OCI-M1 (cell line): ENCODE measurements around the gene ATP6V1D.
A peak's percentile ranks its signal among the peaks of the same experiment; 100 is the strongest.
"Not testable (repeated sequence)": the region's sequence is repeated elsewhere in the genome, so short reads cannot be mapped to it uniquely, and the experiment has no call there.

Experiments used
- DNase-seq: peaks from one replicate; lab custom pipeline; 2025; lab: John Stamatoyannopoulos, UW

The ATP6V1D gene

DNA sequence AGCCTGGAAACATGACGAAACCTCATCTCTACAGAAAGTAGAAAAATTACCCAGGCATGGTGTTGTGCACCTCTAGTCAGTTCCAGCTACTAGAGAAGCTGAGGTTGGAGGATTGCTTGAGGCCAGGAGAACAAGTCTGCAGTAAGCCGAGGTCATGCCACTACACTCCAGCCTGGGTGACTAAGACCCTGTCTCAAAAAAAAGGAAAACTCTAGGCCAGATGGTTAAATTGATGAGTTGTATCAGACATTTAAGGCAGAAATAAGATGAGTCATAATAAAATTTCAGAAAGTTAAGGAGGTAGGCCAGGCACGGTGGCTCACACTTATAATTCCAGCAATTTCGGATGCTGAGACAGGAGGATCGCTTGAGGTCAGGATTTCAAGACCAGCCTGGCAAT is 11.2 kb upstream of the ATP6V1D start:
- DNase-seq = no peak

DNA sequence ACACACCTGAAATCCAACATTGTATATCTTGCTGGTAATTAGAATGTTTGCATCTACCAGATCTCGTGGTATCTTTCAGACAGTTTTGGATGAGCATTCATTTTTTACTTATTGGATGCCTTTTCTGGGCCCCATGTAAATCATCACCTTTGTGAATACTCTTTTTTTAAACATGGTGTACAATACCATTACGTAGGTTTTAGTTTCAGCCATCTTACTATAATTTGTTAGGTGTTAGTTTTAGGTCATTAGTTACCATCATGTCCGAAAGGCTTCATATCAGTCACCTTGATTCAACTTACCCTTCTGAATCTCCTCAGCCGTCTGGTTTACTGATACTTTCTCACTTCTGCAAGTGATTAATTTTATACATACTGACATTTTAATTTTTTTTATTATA is 5.9 kb upstream of the ATP6V1D start:
- DNase-seq = no peak

DNA sequence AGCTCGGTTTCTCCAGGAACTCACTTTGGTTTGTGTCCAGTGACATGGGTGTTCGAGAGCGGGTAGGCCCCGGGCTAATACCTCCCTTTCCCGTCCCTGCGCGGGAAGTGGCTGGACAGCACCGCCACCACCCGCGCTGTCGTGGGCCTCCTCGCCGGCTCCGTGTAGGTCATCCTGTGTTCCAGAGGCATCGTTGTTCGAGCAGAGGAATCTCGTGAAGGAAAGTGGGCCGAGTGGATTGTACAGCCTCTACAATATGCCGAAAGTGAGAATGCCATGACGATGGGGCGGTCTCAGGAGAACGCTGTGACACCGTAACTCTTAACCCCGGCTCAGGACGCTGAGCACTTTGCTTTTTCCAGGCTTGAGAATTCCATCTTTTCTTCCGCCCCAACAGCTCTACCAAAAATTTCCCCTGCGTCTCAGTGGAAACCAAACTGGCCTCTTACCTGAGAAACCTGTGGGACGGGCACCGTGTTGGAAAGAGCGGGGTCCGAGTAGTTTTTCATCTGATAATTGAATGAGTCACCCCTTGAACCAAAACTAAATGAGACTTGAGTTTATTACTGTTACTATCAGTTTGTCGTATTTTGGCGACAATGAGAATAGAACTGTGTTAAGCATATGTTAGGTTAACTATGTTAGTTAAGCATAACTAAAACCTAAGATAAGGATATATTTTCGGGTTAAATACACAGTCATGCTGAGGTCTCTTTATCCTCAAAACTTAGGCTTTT is 1.0 kb upstream of the ATP6V1D start:
- DNase-seq = peak; percentile 53

DNA sequence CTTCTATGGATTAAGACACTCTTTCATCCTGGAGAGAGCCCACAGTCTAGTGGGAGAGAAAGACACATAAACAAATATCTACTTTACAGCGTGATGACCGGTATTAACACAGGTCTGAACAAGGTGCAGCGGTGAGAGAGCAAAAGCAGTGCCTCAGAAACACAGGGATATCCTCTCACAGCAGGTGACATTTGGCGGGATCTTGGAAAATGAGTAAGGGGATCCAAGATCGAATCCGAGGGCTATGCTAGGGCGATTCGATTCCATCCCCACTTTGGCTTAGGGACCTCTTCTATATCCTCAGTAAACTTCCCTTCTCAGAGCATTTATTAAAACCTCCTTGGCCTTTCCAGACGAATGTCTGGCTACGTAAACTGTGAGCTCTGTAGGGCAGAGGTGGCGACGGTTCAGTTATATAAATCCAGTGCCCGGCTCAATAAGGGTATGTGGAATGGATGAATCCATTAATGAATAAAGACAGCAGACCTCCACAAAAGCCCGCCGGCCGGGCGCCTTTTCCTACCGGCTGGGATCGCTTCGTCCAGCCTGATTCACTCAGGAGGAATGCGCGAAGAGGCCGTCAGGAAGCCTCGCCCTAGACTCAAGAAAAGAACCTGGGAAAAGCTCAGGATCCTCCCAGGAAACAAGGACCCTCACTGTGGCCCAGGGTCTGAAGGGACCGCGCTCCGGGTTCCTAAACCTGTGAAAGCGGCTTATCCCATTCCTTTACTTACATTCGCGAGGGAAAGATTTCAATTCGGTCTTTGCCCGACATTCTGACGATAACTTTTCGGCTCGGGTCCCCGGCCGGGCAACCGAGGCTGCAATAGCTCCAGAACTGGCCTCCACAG is 455 bp downstream of the ATP6V1D start:
- no peak for DNase-seq

DNA sequence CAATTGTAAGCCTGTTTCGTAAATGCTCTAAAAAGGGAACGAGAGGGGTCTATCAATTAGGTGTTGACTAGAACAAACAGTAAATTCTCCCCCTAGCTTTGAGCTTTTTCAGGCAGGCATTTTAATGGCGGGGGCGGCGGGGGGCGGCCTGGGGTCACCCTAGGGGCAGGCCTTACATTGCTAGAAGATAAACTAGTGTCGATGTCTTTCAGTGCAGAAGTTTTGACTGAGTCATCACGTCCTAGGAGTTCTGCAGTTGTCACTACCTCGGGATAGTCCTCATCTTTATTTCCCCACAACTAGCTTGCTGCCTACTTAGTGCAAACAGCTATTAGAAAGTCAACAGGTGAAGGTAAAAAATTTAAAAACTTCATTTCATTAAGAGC is 1.6 kb downstream of the ATP6V1D start:
- peak; percentile 10 for DNase-seq

DNA sequence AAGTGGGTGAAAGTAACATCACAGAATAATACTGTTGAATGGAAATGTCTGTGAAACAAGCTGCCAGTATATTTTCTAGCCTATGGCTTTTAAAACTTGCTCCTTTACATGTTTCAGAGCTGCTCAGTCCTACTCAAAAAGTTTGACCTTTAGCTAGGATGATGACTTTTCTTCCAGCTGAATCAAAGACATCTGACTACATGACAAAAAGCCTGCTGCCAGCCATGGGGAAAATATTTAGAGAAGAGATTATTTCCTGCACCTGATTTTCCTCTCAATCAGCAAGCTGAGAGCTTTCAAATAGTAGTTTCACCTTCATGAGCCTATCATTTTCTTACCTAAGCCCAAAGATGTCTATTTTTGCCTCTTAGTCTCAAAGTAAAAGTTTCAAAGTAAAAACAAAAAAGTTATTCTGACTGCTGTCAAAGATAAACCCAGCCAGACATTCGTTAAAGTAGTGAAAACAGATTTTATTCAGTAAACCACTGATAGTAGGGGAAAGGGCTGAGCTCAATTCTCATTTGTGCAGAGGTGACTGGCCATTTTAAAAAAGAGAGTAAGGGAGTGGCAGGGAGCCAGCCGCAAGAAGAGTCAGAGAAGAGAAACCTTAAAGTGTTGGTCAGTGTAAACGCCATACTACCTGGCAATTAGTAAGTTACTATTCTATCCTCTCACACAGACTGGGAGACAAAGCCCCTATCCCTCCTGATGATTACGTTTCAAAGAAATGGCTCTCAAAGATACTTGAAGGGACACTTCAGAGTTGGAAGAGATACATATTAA is 2.2 kb downstream of the ATP6V1D start:
- DNase-seq = peak; percentile 10

DNA sequence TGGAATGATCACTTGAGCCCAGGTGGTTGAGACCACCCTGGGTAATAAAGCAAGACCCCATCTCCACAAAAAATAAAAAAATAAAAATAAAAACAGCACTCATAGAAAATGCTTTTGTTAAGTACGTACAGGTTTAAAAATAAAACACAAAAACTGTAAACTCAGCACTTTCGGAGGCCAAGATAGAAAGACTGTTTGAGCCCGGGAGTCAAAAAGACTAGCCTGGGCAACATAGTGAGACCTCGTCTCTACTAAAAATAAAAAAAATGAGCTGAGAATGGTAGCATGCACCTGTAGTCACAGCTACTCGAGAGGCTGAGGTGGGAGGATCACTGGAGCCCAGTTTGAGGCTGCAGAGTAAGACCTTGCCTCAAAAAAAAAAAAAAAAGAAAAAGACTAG is 7.5 kb downstream of the ATP6V1D start:
- no peak for DNase-seq

DNA sequence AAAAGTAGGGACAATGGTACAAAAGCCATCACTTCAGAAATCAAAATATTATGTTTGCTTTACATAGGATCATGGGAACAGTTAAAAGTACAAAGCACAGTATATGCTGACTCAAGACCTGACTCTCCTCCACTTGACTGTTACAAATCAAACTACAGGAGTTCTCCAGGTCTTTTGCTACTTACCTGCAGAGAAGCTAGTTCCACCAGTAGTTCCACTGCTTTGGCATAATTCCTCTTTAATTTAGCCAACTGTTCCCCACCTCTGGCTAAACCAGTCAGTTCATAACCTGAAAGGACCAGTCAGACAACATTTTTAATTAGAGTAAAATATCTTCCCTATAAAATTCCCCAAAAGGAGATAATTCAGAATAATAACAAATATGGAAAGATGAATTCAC is 14.0 kb downstream of the ATP6V1D start:
- DNase-seq = no peak

DNA sequence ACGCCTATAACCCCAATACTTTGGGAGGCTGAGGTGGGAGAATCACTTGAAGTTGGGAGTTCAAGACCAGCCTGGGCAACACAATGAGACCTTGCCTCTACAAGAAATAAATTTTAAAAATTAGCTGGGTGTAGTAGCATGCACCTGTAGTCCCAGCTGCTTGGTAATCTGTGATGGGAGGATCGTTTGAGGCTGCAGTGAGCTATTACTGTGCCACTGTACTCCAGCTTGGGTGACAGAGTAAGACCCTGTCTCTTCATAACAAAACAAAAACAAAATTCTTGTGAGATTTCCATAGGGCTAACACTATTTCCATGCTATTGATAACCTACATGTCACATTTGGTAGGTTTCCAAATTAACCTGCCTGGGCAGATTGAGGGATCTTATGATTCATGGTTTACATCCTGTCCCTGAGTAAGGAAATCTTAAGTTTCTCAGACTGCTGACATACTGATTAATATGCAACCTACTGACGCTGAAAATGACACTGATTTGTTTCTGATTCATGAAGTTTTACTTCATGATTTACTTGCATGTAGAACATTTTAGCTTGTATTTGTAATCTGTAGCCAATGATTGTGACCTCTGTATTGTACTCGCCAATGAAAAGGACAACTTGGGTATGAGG is 15.9 kb downstream of the ATP6V1D start:
- no peak for DNase-seq

DNA sequence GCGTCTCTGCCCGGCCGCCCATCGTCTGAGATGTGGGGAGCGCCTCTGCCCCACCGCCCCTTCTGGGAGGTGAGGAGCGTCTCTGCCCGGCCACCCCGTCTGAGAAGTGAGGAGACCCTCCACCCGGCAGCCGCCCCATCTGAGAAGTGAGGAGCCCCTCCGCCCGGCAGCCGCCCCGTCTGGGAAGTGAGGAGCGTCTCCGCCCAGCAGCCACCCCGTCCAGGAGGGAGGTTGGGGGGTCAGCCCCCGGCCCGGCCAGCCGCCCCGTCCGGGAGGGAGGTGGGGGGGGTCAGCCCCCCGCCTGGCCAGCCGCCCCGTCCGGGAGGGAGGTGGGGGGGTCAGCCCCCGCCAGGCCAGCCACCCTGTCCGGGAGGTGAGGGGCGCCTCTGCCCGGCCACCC is 18.4 kb downstream of the ATP6V1D start:
- DNase-seq = not testable (repeated sequence)

DNA sequence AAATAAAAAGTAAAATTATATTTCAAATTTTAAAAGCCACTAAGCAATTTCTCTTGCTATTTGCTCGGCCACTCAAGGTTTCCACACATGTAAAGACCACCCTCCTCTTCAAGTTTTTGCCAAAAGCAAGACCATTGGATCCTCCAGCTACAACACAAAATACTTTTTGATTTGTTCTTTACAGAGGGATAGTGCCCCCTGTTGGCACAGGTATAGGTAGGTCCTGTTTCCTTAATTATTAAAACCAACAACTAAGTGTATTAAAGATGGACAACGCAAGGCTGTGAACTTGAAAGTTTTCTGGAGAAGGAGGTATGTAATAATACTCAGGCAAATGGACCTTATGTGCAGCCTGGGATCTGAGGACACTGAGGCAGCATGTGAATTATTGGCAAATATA is 23.8 kb downstream of the ATP6V1D start:
- DNase-seq = peak; percentile 24

DNA sequence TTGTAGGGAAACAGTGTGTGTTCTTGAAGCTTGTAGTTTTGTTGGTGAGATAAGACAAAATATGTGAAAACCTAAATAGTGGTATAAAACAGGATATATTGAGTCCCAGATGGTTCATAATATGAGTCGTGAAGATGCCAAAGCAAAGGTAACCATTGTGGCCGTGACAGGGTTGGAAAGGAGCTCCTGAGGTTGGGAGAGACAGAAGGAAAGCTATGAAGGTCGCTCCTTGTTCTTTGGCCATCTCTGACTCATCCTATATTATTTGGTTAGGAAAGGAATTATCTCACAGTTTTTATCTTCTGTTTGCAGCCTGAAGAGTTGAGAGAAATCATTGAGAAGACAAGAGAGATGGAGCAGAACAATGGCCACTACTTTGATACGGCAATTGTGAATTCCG is 27.1 kb downstream of the ATP6V1D start:
- DNase-seq = no peak

DNA sequence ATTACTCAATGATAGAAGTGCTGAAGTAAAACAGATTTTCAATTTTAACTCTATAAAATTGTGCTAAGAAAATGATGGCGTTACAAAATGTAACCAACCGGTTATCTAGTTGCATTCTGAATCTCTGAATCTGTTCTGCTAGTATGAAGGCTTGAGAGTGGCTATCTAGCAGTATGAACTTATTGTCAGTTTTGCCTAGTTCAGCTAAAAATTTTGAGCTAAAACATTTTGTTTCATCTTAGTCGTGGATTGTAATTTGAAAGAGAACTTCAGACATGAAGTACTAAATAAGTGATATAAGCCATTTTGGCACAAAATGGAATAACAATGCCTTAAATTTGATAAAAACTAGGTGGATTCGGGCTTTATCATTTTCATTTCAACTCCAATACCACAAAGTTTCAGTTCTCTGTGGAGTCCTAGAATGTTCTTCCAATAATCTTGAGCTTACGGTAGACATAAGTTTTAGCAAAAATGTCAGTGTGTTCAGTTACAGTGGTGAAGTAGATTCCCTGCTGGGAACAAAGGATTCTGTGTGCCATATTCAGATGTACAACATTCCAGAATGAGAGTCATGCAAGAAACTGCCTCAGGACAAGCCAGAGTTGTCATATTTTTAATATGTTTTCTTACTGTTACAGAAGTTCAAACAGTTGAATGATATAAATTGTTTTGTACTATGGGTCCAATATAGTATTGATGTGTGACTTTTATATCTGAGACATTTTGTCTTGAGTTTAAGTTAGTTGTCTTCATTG is 28.1 kb downstream of the ATP6V1D start:
- no peak for DNase-seq

DNA sequence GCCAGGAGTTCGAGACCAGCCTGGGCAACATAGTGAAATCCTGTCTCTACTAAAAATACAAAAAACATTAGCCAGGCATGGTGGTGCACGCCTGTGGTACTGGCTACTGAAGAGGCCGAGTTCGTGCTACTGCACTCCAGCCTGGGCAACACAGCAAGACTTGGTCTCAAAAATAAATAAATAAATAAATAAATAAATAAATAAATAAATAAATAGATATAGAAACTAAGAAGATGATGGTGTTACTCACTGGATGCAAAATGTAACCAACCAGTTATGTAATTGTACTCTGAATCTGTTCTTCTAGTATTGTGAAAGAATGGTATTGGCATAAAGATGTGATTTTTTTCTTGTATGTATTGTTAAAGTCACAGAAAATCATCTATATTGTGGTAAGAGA is 29.9 kb downstream of the ATP6V1D start:
- DNase-seq = not testable (repeated sequence)

DNA sequence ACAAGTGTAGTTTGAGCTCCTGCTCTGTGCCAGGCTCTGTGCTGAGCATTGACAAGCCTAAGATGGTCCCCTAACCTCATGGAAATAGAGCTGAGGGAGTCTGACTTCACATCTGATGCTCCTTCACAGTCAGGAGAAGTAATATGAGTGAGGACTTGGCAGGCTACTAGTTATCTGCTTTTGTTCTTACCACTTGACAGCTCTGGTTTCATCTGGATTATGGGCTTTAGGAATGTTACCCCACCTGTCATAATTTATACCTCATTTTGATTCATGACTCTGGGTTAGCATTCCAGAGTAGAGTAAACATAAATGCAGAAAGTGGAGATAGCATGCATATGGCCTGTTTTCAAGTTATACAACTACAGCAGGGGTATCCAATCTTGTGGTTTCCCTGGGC is 40.5 kb downstream of the ATP6V1D start:
- no peak for DNase-seq

DNA sequence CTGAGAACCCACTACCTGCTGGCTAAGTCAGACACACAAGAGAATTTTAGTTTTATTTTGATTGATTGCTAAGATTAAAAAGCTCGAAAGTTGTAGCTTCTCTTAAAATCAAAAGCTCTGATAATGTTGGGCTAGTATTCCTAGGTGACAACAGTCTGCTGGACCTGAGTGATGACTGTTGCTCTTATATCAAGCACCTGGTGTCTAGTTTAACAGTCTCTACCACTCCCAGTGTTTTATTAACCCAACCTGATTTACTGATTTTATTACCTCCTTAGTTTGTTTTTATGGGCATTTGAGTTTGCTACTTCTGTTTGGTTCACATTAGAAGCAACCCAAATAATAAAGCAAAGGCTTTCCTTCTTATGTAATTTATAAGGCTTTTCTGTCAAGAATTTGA is 41.8 kb downstream of the ATP6V1D start:
- DNase-seq = no peak

DNA sequence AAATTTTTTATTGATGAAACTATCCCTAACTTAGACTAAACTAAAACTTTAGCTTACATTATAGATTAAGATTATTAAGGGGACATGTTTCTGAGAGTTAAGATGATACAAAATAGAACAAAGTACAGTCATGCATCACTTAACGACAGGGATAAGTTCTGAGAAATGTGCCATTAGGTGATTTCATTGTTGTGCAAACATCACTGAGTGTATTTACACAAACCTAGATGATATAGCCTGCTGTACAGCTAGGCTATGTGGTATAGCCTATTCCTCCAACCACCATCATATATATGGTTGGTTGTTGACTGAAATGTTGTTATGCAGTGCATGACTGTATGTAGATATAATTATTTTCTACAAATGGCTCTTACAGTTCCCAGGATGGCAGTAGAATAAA is 46.5 kb downstream of the ATP6V1D start:
- DNase-seq = no peak

DNA sequence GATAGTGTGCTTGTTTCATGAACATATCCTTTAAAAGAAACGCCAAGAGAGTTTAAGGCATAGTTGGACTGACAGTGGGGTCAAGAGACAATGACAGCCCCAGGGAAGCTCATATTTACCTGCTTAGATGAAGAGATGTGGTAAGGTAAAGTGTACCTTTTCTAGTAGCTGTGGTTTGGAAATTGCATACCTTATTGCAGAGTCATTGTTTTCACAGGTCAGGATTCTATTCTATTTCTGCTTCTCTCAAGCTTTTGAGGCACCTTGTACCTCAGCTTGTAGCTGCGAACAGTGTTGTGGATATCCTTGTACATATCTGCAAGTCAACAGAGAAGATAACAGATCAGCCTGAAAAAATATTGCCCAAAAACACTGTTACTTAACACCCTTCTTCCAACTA is 47.7 kb downstream of the ATP6V1D start:
- no peak for DNase-seq
